ENCODE results near the gene RHOA.

The RHOA gene

DNA sequence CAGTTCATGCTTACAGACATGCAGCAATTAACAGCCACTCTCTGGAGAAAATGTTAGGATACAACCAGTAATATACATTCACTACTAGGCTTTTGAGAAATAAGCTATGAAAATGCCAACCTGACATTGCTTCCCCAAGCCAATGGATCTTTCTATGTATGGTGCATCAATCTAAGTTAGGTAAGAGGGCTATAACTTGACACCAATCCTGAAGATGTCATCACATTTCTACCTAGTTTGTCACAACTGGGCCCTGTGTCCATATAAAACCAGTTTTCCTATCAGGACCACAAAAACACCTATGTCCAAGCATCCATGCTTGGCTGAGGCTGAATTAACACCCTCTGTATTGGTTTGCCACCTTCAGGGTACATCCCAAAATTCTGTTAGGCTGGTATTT, 39.8 kb downstream of the RHOA start:
- no peaks in the 10 kb centered on the region for H3K27me3 ChIP-seq (ENCODE audit: insufficient read depth, poor library complexity, severe bottlenecking)
- TF ChIP-seq, protein P1, sequence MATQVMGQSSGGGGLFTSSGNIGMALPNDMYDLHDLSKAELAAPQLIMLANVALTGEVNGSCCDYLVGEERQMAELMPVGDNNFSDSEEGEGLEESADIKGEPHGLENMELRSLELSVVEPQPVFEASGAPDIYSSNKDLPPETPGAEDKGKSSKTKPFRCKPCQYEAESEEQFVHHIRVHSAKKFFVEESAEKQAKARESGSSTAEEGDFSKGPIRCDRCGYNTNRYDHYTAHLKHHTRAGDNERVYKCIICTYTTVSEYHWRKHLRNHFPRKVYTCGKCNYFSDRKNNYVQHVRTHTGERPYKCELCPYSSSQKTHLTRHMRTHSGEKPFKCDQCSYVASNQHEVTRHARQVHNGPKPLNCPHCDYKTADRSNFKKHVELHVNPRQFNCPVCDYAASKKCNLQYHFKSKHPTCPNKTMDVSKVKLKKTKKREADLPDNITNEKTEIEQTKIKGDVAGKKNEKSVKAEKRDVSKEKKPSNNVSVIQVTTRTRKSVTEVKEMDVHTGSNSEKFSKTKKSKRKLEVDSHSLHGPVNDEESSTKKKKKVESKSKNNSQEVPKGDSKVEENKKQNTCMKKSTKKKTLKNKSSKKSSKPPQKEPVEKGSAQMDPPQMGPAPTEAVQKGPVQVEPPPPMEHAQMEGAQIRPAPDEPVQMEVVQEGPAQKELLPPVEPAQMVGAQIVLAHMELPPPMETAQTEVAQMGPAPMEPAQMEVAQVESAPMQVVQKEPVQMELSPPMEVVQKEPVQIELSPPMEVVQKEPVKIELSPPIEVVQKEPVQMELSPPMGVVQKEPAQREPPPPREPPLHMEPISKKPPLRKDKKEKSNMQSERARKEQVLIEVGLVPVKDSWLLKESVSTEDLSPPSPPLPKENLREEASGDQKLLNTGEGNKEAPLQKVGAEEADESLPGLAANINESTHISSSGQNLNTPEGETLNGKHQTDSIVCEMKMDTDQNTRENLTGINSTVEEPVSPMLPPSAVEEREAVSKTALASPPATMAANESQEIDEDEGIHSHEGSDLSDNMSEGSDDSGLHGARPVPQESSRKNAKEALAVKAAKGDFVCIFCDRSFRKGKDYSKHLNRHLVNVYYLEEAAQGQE (IDR thresholded peaks at IDR 0.05; ENCODE audit: insufficient replicate concordance, low read depth) = no peak
- no peak for TF ChIP-seq SPI1 (IDR thresholded peaks at IDR 0.05; ENCODE audit: borderline replicate concordance, low read depth)
- TF ChIP-seq GABPA (IDR thresholded peaks at IDR 0.05; ENCODE audit: low read depth) = no peak
- TF ChIP-seq, protein P2, sequence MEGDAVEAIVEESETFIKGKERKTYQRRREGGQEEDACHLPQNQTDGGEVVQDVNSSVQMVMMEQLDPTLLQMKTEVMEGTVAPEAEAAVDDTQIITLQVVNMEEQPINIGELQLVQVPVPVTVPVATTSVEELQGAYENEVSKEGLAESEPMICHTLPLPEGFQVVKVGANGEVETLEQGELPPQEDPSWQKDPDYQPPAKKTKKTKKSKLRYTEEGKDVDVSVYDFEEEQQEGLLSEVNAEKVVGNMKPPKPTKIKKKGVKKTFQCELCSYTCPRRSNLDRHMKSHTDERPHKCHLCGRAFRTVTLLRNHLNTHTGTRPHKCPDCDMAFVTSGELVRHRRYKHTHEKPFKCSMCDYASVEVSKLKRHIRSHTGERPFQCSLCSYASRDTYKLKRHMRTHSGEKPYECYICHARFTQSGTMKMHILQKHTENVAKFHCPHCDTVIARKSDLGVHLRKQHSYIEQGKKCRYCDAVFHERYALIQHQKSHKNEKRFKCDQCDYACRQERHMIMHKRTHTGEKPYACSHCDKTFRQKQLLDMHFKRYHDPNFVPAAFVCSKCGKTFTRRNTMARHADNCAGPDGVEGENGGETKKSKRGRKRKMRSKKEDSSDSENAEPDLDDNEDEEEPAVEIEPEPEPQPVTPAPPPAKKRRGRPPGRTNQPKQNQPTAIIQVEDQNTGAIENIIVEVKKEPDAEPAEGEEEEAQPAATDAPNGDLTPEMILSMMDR (IDR thresholded peaks at IDR 0.05; ENCODE audit: insufficient read depth, low read length) = no peak
- no peak for TF ChIP-seq POLR2AphosphoS5 (IDR thresholded peaks at IDR 0.05; ENCODE audit: low read depth)
- no peak overlapping the region for H3K4me3 ChIP-seq (replicated peaks; ENCODE audit: insufficient read depth, low read length)
- no peak for DNase-seq (ENCODE audit: low read depth in 1 of 2, low spot score in 1 of 2)
- no peak overlapping the region for H3K27ac ChIP-seq (replicated peaks)

DNA sequence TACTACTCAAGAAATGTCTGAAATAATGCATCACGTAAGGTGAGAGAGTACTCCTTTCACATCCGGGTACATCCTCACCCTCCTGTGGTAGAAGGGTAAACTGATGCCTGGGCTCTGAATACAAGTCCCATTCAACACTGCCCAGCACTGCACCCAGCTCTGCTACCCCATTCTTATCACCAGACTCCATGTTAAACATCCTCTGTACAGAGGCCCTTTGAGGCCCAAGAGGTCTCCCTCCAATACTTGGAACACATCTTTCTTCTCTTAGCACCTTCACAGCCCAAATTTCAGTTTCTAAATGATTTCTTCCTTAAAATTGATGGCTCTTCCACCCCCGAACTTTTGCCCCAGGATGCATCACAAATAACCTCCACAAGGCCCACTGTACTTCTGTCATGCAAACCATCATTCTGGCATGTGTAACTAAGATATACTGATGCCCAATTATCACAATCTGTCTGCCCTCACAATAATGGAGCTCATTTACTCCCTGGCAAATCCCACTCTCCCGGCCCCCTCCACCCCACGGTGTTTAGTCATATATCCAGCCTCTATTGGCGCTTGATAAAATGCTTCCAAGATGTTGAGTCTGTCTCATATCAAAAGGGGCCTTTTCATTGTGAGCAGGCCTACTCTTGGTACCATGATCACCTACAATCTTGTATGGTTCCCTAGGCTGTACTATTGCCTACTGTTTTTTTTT, 41.0 kb downstream of the RHOA start:
- TF ChIP-seq, protein P1 (IDR thresholded peaks at IDR 0.05; ENCODE audit: insufficient replicate concordance, low read depth) = no peak
- TF ChIP-seq, protein P2 (IDR thresholded peaks at IDR 0.05; ENCODE audit: insufficient read depth, low read length) = no peak
- Histone ChIP-seq H3K4me3 (replicated peaks; ENCODE audit: insufficient read depth, low read length) (no peak overlapping the region), H3K27ac (replicated peaks) (no peak overlapping the region), H3K27me3 (ENCODE audit: insufficient read depth, poor library complexity, severe bottlenecking) (no peaks in the 10 kb centered on the region)
- no peak for DNase-seq (ENCODE audit: low read depth in 1 of 2, low spot score in 1 of 2)

DNA sequence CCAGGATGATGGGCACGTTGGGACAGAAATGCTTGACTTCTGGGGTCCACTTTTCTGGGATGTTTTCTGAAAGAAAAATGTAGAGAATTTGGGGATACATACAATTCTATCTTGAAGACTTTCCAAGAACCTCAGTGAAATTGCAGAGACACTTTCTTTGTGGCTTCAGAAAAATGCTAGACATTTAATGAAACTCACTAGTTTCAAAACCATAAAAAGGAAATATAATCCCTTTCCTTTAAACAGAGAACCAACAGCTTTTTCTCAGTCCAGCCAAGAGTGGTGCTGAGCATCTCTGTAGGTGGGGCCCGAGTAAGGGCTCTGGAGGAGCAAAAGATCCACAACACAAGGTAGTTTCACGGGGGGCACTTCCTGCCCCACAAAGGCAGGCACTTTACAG, 49.2 kb downstream of the RHOA start:
- no peak overlapping the region for H3K27ac ChIP-seq (replicated peaks)
- no peak for DNase-seq (ENCODE audit: low read depth in 1 of 2, low spot score in 1 of 2)

More for the DNA sequence above, 49.2 kb downstream of the RHOA start:
- TF ChIP-seq GABPA (IDR thresholded peaks at IDR 0.05; ENCODE audit: low read depth) (no peak), POLR2AphosphoS5 (IDR thresholded peaks at IDR 0.05; ENCODE audit: low read depth) (no peak), SPI1 (IDR thresholded peaks at IDR 0.05; ENCODE audit: borderline replicate concordance, low read depth) (no peak)
- TF ChIP-seq, protein P2 (IDR thresholded peaks at IDR 0.05; ENCODE audit: insufficient read depth, low read length) = no peak
- TF ChIP-seq, protein P1 (IDR thresholded peaks at IDR 0.05; ENCODE audit: insufficient replicate concordance, low read depth) = no peak
- Histone ChIP-seq H3K27me3 (ENCODE audit: insufficient read depth, poor library complexity, severe bottlenecking) (no peaks in the 10 kb centered on the region), H3K4me3 (replicated peaks; ENCODE audit: insufficient read depth, low read length) (no peak overlapping the region)
